Heart left ventricle (tissue), 13 donors: ENCODE measurements around the gene SMPD1.

Experiments used
- CTCF ChIP-seq, 12 donors: fragments of 200-600 bp; sonication (generic) in 4 of 12; IDR thresholded peaks; one replicate each; pipeline versions ENCODE4 v1.5.0 to v1.8.0; 2018 to 2022; ENCODE audit warnings: antibody characterized with exemption in 12 of 12, mild to moderate bottlenecking in 5 of 12
- POLR2A ChIP-seq, 2 donors: fragments of 450-650 bp; IDR thresholded peaks; one replicate each; pipeline ENCODE4 v1.6.1; 2017; ENCODE audit warnings: antibody characterized with exemption in 2 of 2, mild to moderate bottlenecking in 2 of 2, moderate library complexity in 2 of 2
- donor health status: ischemic (EF 13 %, LVEDD 7.1; RV severe dilation, severe dysfunction).
- donor health status: DM: no; HTN: yes; CAD: no.
- donor health status: DM: no; HTN: no; CAD: no.
- donor health status: ischemic (EF 25% LVEDD 6.9; RV normal size, moderate dysfunction).
- donor health status: ischemic (EF 25% LVEDD 5.7; RV mildly dilated, moderate dysfunction).
- donor health status: ischemic (EF 35%, LVEDD 5.7; RV mildly dilated, moderate dysfunction).
- donor health status: nonischemic (EF 11% LVEDD 7.7; RV severe dilation, severe dysfunction).
- donor health status: DM: yes; HTN: yes; CAD: no.
- donor health status: PGD.
- donor health status: ischemic (EF 29% LVEDD 5.4; RV normal size, mild dysfunction).
- donor health status: nonischemic (EF 23%, LVEDD 6.1; RV moderate dilation, normal function).

- TF ChIP-seq CTCF (IDR thresholded peaks at IDR 0.05) (no peak), POLR2A (IDR thresholded peaks at IDR 0.05) (no peak)
These were observed 33.7 kb upstream of the SMPD1 start for GRCh38 chr11:6356503-6357055.
